Right atrium auricular region (tissue), 2 donors: ENCODE results near the gene DPH3. TPM values are rescaled to one million over a fixed set of nuclear protein-coding genes. Genes with fewer than 3 reads are reported as not detected.

ENCODE experiments used
- DNase-seq: peaks from one replicate; pipeline ENCODE4 v3.0.0-alpha.2; 2019; ENCODE audit warnings: low spot score
- H3K27ac ChIP-seq, 2 donors: fragments of 200-600 bp; sonication (generic); 1 replicate in 1 of 2; 2 replicates in 1 of 2; pipeline ENCODE4 v1.5.1; 2016 to 2019
- H3K27me3 ChIP-seq, 2 donors: fragments of 200-600 bp; sonication (generic); one replicate each; pipeline versions ENCODE4 v1.5.1 to v1.6.0; 2017 to 2019
- H3K36me3 ChIP-seq: fragments of 200-600 bp; sonication (generic); one replicate; pipeline ENCODE4 v1.5.1; 2016
- H3K4me1 ChIP-seq, 2 donors: fragments of 200-600 bp; sonication (generic); one replicate each; pipeline versions ENCODE4 v1.5.1 to v1.6.0; 2017 to 2019
- H3K4me3 ChIP-seq, 2 donors: fragments of 200-600 bp; sonication (generic); 1 replicate in 1 of 2; 2 replicates in 1 of 2; pipeline ENCODE4 v1.5.1; 2017 to 2019; ENCODE audit warnings: mild to moderate bottlenecking in 1 of 2, moderate library complexity in 1 of 2
- H3K9me3 ChIP-seq, 2 donors: fragments of 200-600 bp; sonication (generic); one replicate each; pipeline ENCODE4 v1.5.1; 2019
- total RNA-seq, 2 donors: library from RNA; depleted of rRNA; stranded (reverse); fragments of >200 nt; gene quantifications; one replicate each; pipeline ENCODE4 v1.1.0, GENCODE V29; 2016
- TF ChIP-seq, protein P1 (sequence below), 2 donors: fragments of 200-600 bp; sonication (generic); IDR thresholded peaks; one replicate each; pipeline ENCODE4 v1.5.1; 2019; ENCODE audit warnings: antibody characterized with exemption in 2 of 2

DPH3 gene
- total RNA-seq, 2 donors from 2014 or later: 17.3 to 17.7 TPM

DNA sequence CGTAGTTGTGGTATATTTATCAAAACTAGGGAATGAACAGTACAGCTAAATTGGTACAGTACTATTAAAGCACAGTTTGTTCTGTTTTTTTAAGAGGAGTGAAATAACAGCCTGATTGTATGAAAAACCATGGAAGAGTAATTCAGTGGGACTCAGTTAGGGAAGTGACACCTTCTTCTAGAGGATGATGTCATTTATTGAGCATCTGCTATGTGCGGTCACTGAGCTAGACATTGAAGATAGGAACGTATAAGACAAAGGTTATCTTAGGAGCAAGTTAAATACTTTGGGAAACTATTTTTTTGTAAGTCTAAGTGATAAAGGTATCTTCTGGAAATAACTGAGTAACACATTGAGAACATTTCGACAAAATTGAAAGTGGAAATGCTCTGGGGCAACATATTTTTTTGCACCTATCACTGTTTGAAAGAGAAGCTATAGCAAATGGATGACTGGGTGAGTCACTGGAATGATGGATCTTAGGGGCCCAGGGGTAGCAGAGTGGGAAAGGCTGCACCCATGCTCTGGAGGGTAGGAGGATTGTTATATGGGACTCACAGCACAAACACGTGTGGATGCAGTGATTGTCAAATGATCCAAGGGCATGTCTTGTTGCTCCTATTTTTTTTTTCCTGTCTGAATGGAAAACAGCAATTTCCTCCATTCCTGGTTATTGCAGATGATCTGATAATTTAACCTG lies 43.2 kb upstream of the DPH3 start:
- no peak overlapping the region for H3K4me3 ChIP-seq
- TF ChIP-seq, protein P1, sequence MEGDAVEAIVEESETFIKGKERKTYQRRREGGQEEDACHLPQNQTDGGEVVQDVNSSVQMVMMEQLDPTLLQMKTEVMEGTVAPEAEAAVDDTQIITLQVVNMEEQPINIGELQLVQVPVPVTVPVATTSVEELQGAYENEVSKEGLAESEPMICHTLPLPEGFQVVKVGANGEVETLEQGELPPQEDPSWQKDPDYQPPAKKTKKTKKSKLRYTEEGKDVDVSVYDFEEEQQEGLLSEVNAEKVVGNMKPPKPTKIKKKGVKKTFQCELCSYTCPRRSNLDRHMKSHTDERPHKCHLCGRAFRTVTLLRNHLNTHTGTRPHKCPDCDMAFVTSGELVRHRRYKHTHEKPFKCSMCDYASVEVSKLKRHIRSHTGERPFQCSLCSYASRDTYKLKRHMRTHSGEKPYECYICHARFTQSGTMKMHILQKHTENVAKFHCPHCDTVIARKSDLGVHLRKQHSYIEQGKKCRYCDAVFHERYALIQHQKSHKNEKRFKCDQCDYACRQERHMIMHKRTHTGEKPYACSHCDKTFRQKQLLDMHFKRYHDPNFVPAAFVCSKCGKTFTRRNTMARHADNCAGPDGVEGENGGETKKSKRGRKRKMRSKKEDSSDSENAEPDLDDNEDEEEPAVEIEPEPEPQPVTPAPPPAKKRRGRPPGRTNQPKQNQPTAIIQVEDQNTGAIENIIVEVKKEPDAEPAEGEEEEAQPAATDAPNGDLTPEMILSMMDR (IDR thresholded peaks at IDR 0.05): no peak
- peaks cover 0 to 20% of the 10 kb centered on the region in 2 donors for H3K4me1 ChIP-seq
- no peak for DNase-seq
- no peaks in the 10 kb centered on the region for H3K36me3 ChIP-seq
- H3K27me3 ChIP-seq: no peaks in the 10 kb centered on the region
- H3K27ac ChIP-seq: no peak overlapping the region
- no peaks in the 10 kb centered on the region for H3K9me3 ChIP-seq

DNA sequence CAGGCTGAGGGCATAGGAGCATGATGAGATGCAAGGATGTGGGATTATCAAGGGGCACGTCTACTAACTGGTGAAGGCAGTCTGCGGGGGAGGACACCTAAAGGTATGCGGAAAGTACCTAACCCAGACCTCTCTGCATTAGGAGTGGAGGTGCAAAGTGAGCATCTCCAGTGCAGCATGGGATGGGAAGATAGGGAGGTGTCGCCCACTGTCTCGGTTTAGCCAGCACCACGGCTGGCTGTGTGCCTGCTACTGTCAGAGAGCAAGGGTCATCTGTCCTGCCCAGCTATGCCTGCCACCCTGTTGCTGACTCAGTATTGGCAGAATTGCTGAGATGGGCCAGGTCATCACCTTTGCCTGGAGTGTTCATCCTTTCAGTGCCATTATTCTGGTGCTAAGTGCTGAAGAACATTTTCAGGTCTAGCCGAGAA lies 40.4 kb upstream of the DPH3 start:
- no peak for DNase-seq
- Histone ChIP-seq H3K27ac (no peak overlapping the region), H3K36me3 (no peaks in the 10 kb centered on the region), H3K4me1 (peaks cover 0 to 6% of the 10 kb centered on the region in 2 donors), H3K27me3 (no peaks in the 10 kb centered on the region), H3K4me3 (no peak overlapping the region), H3K9me3 (no peaks in the 10 kb centered on the region)
- TF ChIP-seq, protein P1 (IDR thresholded peaks at IDR 0.05): no peak

DNA sequence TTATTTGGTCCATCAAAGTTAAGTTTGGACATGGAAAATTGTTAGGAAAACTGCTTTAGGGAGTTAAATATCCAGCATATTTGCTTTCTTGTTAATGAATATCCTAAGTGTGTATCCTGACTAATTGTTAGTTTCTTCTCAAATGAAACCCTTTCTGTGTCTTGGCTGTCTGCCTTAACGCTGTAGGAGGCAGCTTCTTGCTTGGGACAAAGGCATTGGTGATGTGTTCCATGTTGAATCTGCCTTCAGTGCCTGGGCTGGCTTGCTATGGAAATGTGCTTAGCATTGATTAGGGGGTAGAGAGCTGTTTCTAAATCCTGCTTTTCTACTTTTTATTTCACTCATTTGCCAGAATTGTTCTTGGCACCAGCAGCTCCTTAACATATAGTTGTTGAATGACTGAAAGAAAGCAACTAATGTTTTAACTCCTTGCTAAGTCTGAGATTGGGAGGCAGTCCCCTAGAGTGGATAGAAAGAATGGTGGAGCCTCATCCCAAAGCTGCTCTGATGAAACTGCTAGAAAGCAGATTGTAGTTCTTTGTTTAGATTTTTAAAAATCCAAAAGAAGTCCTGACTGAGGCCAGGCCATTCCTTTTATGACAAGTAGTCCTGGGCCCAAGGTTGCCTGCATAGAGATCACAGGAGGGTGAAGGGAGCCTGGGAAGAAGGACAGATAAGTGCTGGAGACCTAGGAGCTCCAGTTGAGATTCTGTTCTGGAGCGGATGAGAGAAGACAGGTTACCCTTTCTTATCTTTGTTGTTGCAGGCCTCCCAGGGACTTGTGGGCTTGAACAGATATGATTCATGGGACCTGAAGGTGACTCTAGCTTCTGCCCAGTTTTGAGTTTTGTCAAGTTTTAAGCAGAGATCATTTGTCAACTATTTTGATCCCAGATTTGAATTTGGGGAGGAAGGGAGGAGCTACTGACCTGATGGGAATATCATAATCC lies 39.6 kb upstream of the DPH3 start:
- Histone ChIP-seq H3K27me3 (no peaks in the 10 kb centered on the region), H3K4me3 (no peak overlapping the region), H3K9me3 (no peaks in the 10 kb centered on the region), H3K4me1 (peaks cover 0 to 6% of the 10 kb centered on the region in 2 donors), H3K27ac (no peak overlapping the region), H3K36me3 (no peaks in the 10 kb centered on the region)
- DNase-seq: no peak
- TF ChIP-seq, protein P1 (IDR thresholded peaks at IDR 0.05): no peak

DNA sequence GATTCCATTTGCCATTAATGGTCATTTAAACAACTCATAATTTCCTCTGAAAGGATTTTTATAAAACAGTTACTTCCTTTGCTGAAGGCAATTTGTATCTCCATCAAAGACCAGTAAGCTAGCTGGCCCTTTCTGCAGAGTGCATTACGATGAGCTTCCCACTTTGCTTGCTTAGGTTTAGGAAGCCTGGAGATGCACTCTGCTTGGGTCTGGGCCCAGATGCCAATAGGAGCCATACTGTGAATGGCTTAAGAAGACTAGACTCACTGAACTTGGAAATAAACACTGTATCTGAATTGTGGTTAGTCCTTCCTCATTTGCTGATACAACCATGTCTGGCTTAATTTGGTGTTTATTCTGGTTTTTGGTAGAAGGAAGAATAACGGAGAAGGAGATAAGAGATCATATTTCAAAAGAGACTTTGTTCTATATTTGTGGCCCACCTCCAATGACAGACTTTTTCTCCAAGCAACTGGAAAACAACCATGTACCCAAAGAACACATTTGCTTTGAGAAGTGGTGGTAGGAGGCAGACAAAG lies 38.4 kb upstream of the DPH3 start:
- Histone ChIP-seq H3K27me3 (no peaks in the 10 kb centered on the region), H3K9me3 (no peaks in the 10 kb centered on the region), H3K36me3 (no peaks in the 10 kb centered on the region), H3K27ac (no peak overlapping the region), H3K4me1 (peaks cover 0 to 17% of the 10 kb centered on the region in 2 donors), H3K4me3 (no peak overlapping the region)
- DNase-seq: no peak
- TF ChIP-seq, protein P1 (IDR thresholded peaks at IDR 0.05): no peak

DNA sequence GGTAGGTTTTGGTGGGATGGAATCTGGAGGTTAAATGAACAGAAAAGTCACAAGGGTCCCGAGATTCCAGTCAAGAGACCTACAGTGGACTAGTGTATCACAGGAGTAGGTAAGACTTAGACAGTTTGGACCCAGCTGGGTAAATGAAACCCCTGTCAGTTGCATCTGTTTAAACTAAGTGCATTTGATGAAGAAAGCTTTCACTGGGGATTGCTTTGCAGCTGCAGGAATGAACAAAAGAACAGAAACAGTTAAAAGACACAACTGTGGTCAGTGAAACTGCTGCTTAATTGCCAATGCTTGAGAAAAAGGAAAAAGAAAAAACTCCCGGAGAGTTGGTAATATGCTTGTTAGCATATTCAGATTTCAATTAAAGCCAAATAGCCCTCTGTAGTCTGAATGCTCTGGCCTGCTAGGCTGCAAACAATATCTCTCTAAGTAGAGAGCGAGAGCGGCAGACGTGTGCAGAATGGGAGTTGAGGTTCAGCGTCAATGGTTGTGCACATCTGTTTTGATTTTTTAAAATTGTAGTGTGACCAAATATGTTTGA lies 37.4 kb upstream of the DPH3 start:
- no peak for DNase-seq
- Histone ChIP-seq H3K36me3 (no peaks in the 10 kb centered on the region), H3K4me3 (no peak overlapping the region), H3K27ac (no peak overlapping the region), H3K9me3 (no peaks in the 10 kb centered on the region), H3K4me1 (peaks cover 0 to 17% of the 10 kb centered on the region in 2 donors), H3K27me3 (no peaks in the 10 kb centered on the region)
- TF ChIP-seq, protein P1 (IDR thresholded peaks at IDR 0.05): no peak
